ENCODE measurements around the gene ADCK2. TPM values are rescaled to one million over a fixed set of nuclear protein-coding genes. Genes with fewer than 3 reads are reported as not detected.

ADCK2 gene
- total RNA-seq, 2 donors from 2014 or later = 20.8 to 25.7 TPM

- Histone ChIP-seq H3K9me3 (no peaks in the 10 kb centered on the region), H3K27ac (no peak overlapping the region), H3K27me3 (replicated peaks; ENCODE audit: insufficient read depth) (no peaks in the 10 kb centered on the region), H3K36me3 (no peaks in the 10 kb centered on the region), H3K4me1 (ENCODE audit: control insufficient read depth in 1 of 2, low read depth in 2 of 2) (peaks cover 5 to 9% of the 10 kb centered on the region in 2 donors), H3K4me3 (peak overlapping the region; percentile 8)
- no peak for ATAC-seq (ENCODE audit: insufficient number of reproducible peaks, low FRiP score, low read depth)
- peak; percentile 32 for DNase-seq (ENCODE audit: low spot score)
- no peak for TF ChIP-seq CTCF (IDR thresholded peaks at IDR 0.05)
These were observed 46.6 kb upstream of the ADCK2 start for GRCh38 chr7:140625908-140626868.

- no peaks in the 10 kb centered on the region for H3K36me3 ChIP-seq
- no peak for TF ChIP-seq CTCF (IDR thresholded peaks at IDR 0.05)
- DNase-seq (ENCODE audit: low spot score) (no peak), ATAC-seq (ENCODE audit: insufficient number of reproducible peaks, low FRiP score, low read depth) (no peak)
- H3K9me3 ChIP-seq = no peaks in the 10 kb centered on the region
- no peak overlapping the region for H3K4me3 ChIP-seq
- H3K27me3 ChIP-seq (replicated peaks; ENCODE audit: insufficient read depth) = no peaks in the 10 kb centered on the region
- peaks cover 5 to 9% of the 10 kb centered on the region in 2 donors for H3K4me1 ChIP-seq (ENCODE audit: control insufficient read depth in 1 of 2, low read depth in 2 of 2)
- no peak overlapping the region for H3K27ac ChIP-seq
These were observed 41.7 kb upstream of the ADCK2 start for GRCh38 chr7:140631021-140631420.

- no peak overlapping the region for H3K27ac ChIP-seq
- H3K4me1 ChIP-seq (ENCODE audit: control insufficient read depth in 1 of 2, low read depth in 2 of 2) = peaks cover under 1 to 3% of the 10 kb centered on the region in 2 donors
These were observed 41.1 kb upstream of the ADCK2 start for GRCh38 chr7:140631602-140632001.

GRCh38 chr7:140635345-140635744 lies 37.4 kb upstream of the ADCK2 start:
- no peak for DNase-seq (ENCODE audit: low spot score)
- no peak for TF ChIP-seq CTCF (IDR thresholded peaks at IDR 0.05)
- no peak for ATAC-seq (ENCODE audit: insufficient number of reproducible peaks, low FRiP score, low read depth)
- Histone ChIP-seq H3K4me1 (ENCODE audit: control insufficient read depth in 1 of 2, low read depth in 2 of 2) (peaks cover 0 to 10% of the 10 kb centered on the region in 2 donors), H3K36me3 (no peaks in the 10 kb centered on the region), H3K27ac (no peak overlapping the region), H3K4me3 (no peak overlapping the region), H3K9me3 (no peaks in the 10 kb centered on the region), H3K27me3 (replicated peaks; ENCODE audit: insufficient read depth) (no peaks in the 10 kb centered on the region)

More at GRCh38 chr7:140631602-140632001, 41.1 kb upstream of the ADCK2 start:
- TF ChIP-seq CTCF (IDR thresholded peaks at IDR 0.05) = no peak
- no peak for ATAC-seq (ENCODE audit: insufficient number of reproducible peaks, low FRiP score, low read depth)
- no peak for DNase-seq (ENCODE audit: low spot score)
- no peak overlapping the region for H3K4me3 ChIP-seq
- H3K27me3 ChIP-seq (replicated peaks; ENCODE audit: insufficient read depth) = no peaks in the 10 kb centered on the region
- no peaks in the 10 kb centered on the region for H3K9me3 ChIP-seq
- no peaks in the 10 kb centered on the region for H3K36me3 ChIP-seq

GRCh38 chr7:140635816-140636215 lies 36.9 kb upstream of the ADCK2 start:
- no peaks in the 10 kb centered on the region for H3K36me3 ChIP-seq
- no peak overlapping the region for H3K4me3 ChIP-seq
- no peak overlapping the region for H3K27ac ChIP-seq
- TF ChIP-seq CTCF (IDR thresholded peaks at IDR 0.05) = no peak
- DNase-seq (ENCODE audit: low spot score) = no peak
- no peaks in the 10 kb centered on the region for H3K27me3 ChIP-seq (replicated peaks; ENCODE audit: insufficient read depth)
- H3K4me1 ChIP-seq (ENCODE audit: control insufficient read depth in 1 of 2, low read depth in 2 of 2) = peaks cover under 1 to 10% of the 10 kb centered on the region in 2 donors
- ATAC-seq (ENCODE audit: insufficient number of reproducible peaks, low FRiP score, low read depth) = no peak
- H3K9me3 ChIP-seq = no peaks in the 10 kb centered on the region

Data from thoracic aorta (tissue), 2 donors.